Measurements from ENCODE around the gene ACOT9. TPM values are rescaled to one million over a fixed set of nuclear protein-coding genes. Genes with fewer than 3 reads are reported as not detected.

Gene ACOT9
- total and polyA plus RNA-seq, 12 donors: 44.8 to 79.7 (median 67.9) TPM

- H3K36me3 ChIP-seq: peaks cover 0 to 92% (median 3%) of the 10 kb centered on the region in 9 donors
- 92 to 98% methylated on average over 3 of the region's 3 CpGs for WGBS, 2 donors
- no peak for DNase-seq
Observed at GRCh38 chrX:23727206-23727605, 15.9 kb downstream of the ACOT9 start.

GRCh38 chrX:23726191-23726590 is 16.9 kb downstream of the ACOT9 start:
- Histone ChIP-seq H3K4me3 (no peak overlapping the region), H3K4me1 (no peaks in the 10 kb centered on the region), H3K9me3 (no peaks in the 10 kb centered on the region), H3K27me3 (no peaks in the 10 kb centered on the region), H3K36me3 (peaks cover 0 to 92% (median 3%) of the 10 kb centered on the region in 9 donors), H3K27ac (peak overlapping the region in 1 of 10 donors; percentile 36)
- no peak for TF ChIP-seq CTCF (IDR thresholded peaks at IDR 0.05)
- DNase-seq (no peak), ATAC-seq (no peak)
- intact Hi-C loops (cut with DNase I): no loop called here
- WGBS, 2 donors: 72 to 84% methylated on average over 6 of the region's 6 CpGs

More at GRCh38 chrX:23727206-23727605, 15.9 kb downstream of the ACOT9 start:
- Histone ChIP-seq H3K4me3 (no peak overlapping the region), H3K9me3 (no peaks in the 10 kb centered on the region), H3K27ac (no peak overlapping the region), H3K4me1 (no peaks in the 10 kb centered on the region), H3K27me3 (no peaks in the 10 kb centered on the region)
- ATAC-seq: no peak
- intact Hi-C loops (cut with DNase I): no loop called here
- no peak for TF ChIP-seq CTCF (IDR thresholded peaks at IDR 0.05)

GRCh38 chrX:23720117-23720677 is 22.9 kb downstream of the ACOT9 start:
- ATAC-seq (no peak), DNase-seq (no peak)
- 64 to 74% methylated on average over 8 of the region's 8 CpGs for WGBS, 2 donors
- Histone ChIP-seq H3K36me3 (peaks cover 0 to 91% (median 3%) of the 10 kb centered on the region in 9 donors), H3K9me3 (no peaks in the 10 kb centered on the region), H3K27ac (no peak overlapping the region), H3K4me3 (no peak overlapping the region), H3K27me3 (no peaks in the 10 kb centered on the region), H3K4me1 (no peaks in the 10 kb centered on the region)
- intact Hi-C loops (cut with DNase I): no loop called here
- TF ChIP-seq CTCF (IDR thresholded peaks at IDR 0.05): no peak

GRCh38 chrX:23705235-23705634 is 37.8 kb downstream of the ACOT9 start:
- intact Hi-C loops (cut with DNase I): no loop called here
- ATAC-seq: no peak

More at GRCh38 chrX:23705235-23705634, 37.8 kb downstream of the ACOT9 start:
- Histone ChIP-seq H3K4me1 (no peaks in the 10 kb centered on the region), H3K9me3 (no peaks in the 10 kb centered on the region), H3K27ac (no peak overlapping the region), H3K4me3 (no peak overlapping the region), H3K36me3 (peaks cover 0 to 98% (median 14%) of the 10 kb centered on the region in 9 donors), H3K27me3 (no peaks in the 10 kb centered on the region)
- no peak for TF ChIP-seq CTCF (IDR thresholded peaks at IDR 0.05)
- WGBS, 2 donors: 76 to 97% methylated on average over 5 of the region's 5 CpGs
- DNase-seq: no peak
